ENCODE data around the gene BID.

BID gene

GRCh38 chr22:17784776-17785175 lies 10.5 kb upstream of the BID start:
- no peak for DNase-seq (ENCODE audit: low read depth in 2 of 3, low spot score in 2 of 3)

GRCh38 chr22:17783773-17784480 lies 9.7 kb upstream of the BID start:
- no peak for DNase-seq (ENCODE audit: low read depth in 2 of 3, low spot score in 2 of 3)

GRCh38 chr22:17783312-17783711 lies 9.0 kb upstream of the BID start:
- no peak for DNase-seq (ENCODE audit: low read depth in 2 of 3, low spot score in 2 of 3)

GRCh38 chr22:17782621-17783020 lies 8.4 kb upstream of the BID start:
- DNase-seq (ENCODE audit: low read depth in 2 of 3, low spot score in 2 of 3) = no peak

- no peak for DNase-seq (ENCODE audit: low read depth in 2 of 3, low spot score in 2 of 3)
Measured at GRCh38 chr22:17782158-17782557, 7.9 kb upstream of the BID start.

GRCh38 chr22:17781319-17782031 lies 7.2 kb upstream of the BID start:
- DNase-seq (ENCODE audit: low read depth in 2 of 3, low spot score in 2 of 3) = peak in 1 of 3 experiments; percentile 46

GRCh38 chr22:17780741-17781318 lies 6.6 kb upstream of the BID start:
- no peak for DNase-seq (ENCODE audit: low read depth in 2 of 3, low spot score in 2 of 3)

- DNase-seq (ENCODE audit: low read depth in 2 of 3, low spot score in 2 of 3) = no peak
Measured at GRCh38 chr22:17780116-17780740, 6.0 kb upstream of the BID start.

GRCh38 chr22:17779286-17780115 lies 5.2 kb upstream of the BID start:
- DNase-seq (ENCODE audit: low read depth in 2 of 3, low spot score in 2 of 3) = no peak

GRCh38 chr22:17778412-17778976 lies 4.2 kb upstream of the BID start:
- no peak for DNase-seq (ENCODE audit: low read depth in 2 of 3, low spot score in 2 of 3)

- no peak for DNase-seq (ENCODE audit: low read depth in 2 of 3, low spot score in 2 of 3)
Measured at GRCh38 chr22:17777717-17778044, 3.4 kb upstream of the BID start.

GRCh38 chr22:17777005-17777716 lies 2.9 kb upstream of the BID start:
- peak in 2 of 3 experiments; percentile 41 to 50 for DNase-seq (ENCODE audit: low read depth in 2 of 3, low spot score in 2 of 3)

GRCh38 chr22:17775781-17776465 lies 1.7 kb upstream of the BID start:
- no peak for DNase-seq (ENCODE audit: low read depth in 2 of 3, low spot score in 2 of 3)

- no peak for DNase-seq (ENCODE audit: low read depth in 2 of 3, low spot score in 2 of 3)
Measured at GRCh38 chr22:17774926-17775685, 837 bp upstream of the BID start.

GRCh38 chr22:17773606-17774205 lies 563 bp downstream of the BID start:
- DNase-seq (ENCODE audit: low read depth in 2 of 3, low spot score in 2 of 3) = peak in 1 of 3 experiments; percentile 60

GRCh38 chr22:17772958-17773605 lies 1.2 kb downstream of the BID start:
- DNase-seq (ENCODE audit: low read depth in 2 of 3, low spot score in 2 of 3) = no peak

GRCh38 chr22:17772249-17772957 lies 1.9 kb downstream of the BID start:
- DNase-seq (ENCODE audit: low read depth in 2 of 3, low spot score in 2 of 3) = no peak

Data from activated CD8-positive, alpha-beta memory T cell treated with anti-CD3 and anti-CD28 coated beads for 48 hours (primary cell).